ENCODE data around the gene L3MBTL4. TPM values are rescaled to one million over a fixed set of nuclear protein-coding genes. Genes with fewer than 3 reads are reported as not detected.

The L3MBTL4 gene
- total RNA-seq, 4 donors from 2014 or later = 0.40 to 3.8 (median 0.76) TPM

GRCh38 chr18:5939801-5940667 is 474.7 kb downstream of the L3MBTL4 start:
- Histone ChIP-seq H3K4me1 (no peaks in the 10 kb centered on the region), H3K9me3 (no peaks in the 10 kb centered on the region), H3K36me3 (no peaks in the 10 kb centered on the region), H3K4me3 (no peak overlapping the region), H3K27ac (no peak overlapping the region), H3K27me3 (no peaks in the 10 kb centered on the region)
- DNase-seq = no peak
- TF ChIP-seq CTCF (IDR thresholded peaks at IDR 0.05 in 4 of 5, conservative IDR thresholded peaks at IDR 0.05 in 1 of 5) (no peak), POLR2A (IDR thresholded peaks at IDR 0.05) (no peak)
- ATAC-seq = no peak
- intact Hi-C loops (cut with DNase I; ENCODE audit: low total_unique reads) = no loop called here
- in situ Hi-C loops (cut with MboI; ENCODE audit: low sequenced_read_pairs in 4 of 4) = no loop called here

- DNase-seq (no peak), ATAC-seq (no peak)
- no peaks in the 10 kb centered on the region for H3K36me3 ChIP-seq
- in situ Hi-C loops (cut with MboI; ENCODE audit: low sequenced_read_pairs in 4 of 4) = no loop called here
- no peak overlapping the region for H3K27ac ChIP-seq
- TF ChIP-seq POLR2A (IDR thresholded peaks at IDR 0.05) (no peak), CTCF (IDR thresholded peaks at IDR 0.05 in 4 of 5, conservative IDR thresholded peaks at IDR 0.05 in 1 of 5) (no peak)
- H3K9me3 ChIP-seq = no peaks in the 10 kb centered on the region
- no peaks in the 10 kb centered on the region for H3K27me3 ChIP-seq
- no peaks in the 10 kb centered on the region for H3K4me1 ChIP-seq
- H3K4me3 ChIP-seq = no peak overlapping the region
- intact Hi-C loops (cut with DNase I; ENCODE audit: low total_unique reads) = no loop called here
Observed at GRCh38 chr18:5937795-5938194, 476.9 kb downstream of the L3MBTL4 start.

- intact Hi-C loops (cut with DNase I; ENCODE audit: low total_unique reads) = no loop called here
Observed at GRCh38 chr18:5937121-5937520, 477.6 kb downstream of the L3MBTL4 start.

GRCh38 chr18:5930789-5931188 is 483.9 kb downstream of the L3MBTL4 start:
- DNase-seq (no peak), ATAC-seq (no peak)
- H3K9me3 ChIP-seq = no peaks in the 10 kb centered on the region
- no peak overlapping the region for H3K27ac ChIP-seq
- H3K36me3 ChIP-seq = no peaks in the 10 kb centered on the region
- no peak overlapping the region for H3K4me3 ChIP-seq
- in situ Hi-C loops (cut with MboI; ENCODE audit: low sequenced_read_pairs in 4 of 4) (no loop called here), intact Hi-C loops (cut with DNase I; ENCODE audit: low total_unique reads) (no loop called here)
- H3K4me1 ChIP-seq = no peaks in the 10 kb centered on the region
- H3K27me3 ChIP-seq = no peaks in the 10 kb centered on the region
- TF ChIP-seq CTCF (IDR thresholded peaks at IDR 0.05 in 4 of 5, conservative IDR thresholded peaks at IDR 0.05 in 1 of 5) (no peak), POLR2A (IDR thresholded peaks at IDR 0.05) (no peak)

More at GRCh38 chr18:5937121-5937520, 477.6 kb downstream of the L3MBTL4 start:
- H3K27ac ChIP-seq = no peak overlapping the region
- H3K27me3 ChIP-seq = no peaks in the 10 kb centered on the region
- H3K4me3 ChIP-seq = no peak overlapping the region
- no peak for TF ChIP-seq POLR2A (IDR thresholded peaks at IDR 0.05)
- TF ChIP-seq CTCF (IDR thresholded peaks at IDR 0.05 in 4 of 5, conservative IDR thresholded peaks at IDR 0.05 in 1 of 5) = no peak
- DNase-seq (no peak), ATAC-seq (no peak)
- H3K9me3 ChIP-seq = no peaks in the 10 kb centered on the region
- no peaks in the 10 kb centered on the region for H3K4me1 ChIP-seq
- in situ Hi-C loops (cut with MboI; ENCODE audit: low sequenced_read_pairs in 4 of 4) = no loop called here
- no peaks in the 10 kb centered on the region for H3K36me3 ChIP-seq

All from gastrocnemius medialis (tissue), 4 donors.